HG02840 (cell line): ENCODE results near the gene SYNE2.
"Not testable (repeated sequence)": the region's sequence is repeated elsewhere in the genome, so short reads cannot be mapped to it uniquely, and the experiment has no call there.

ENCODE experiments used
- ATAC-seq: cut with Tn5 transposase; IDR thresholded peaks from one replicate; pipeline ENCODE4 v1.9.1; 2021; ENCODE audit warnings: mild to moderate bottlenecking, moderate library complexity, moderate number of reproducible peaks; ENCODE audit not compliant: unreplicated experiment, low FRiP score

Gene SYNE2

DNA sequence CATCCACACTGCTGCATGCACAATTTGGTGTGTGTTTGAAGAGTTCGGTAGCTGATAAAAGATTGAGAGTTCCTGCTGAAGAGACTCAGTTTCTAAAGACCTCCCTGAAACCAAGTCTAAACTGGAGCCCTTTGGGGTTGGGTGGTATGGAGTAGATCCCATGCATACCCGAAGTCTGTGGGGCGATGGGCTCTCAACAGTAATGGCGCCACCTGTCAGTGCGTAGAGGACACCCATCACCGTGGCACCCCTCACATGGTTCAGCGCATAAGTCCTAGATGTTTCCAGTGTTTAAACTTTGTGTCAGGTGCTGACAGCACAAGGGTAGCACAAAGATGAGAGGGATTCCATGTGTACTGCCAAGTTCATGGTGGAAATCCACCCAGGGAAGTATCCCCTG is 355.5 kb downstream of the SYNE2 start:
- ATAC-seq: no peak

GRCh38 chr14:64208981-64209380 is 356.2 kb downstream of the SYNE2 start:
- no peak for ATAC-seq

GRCh38 chr14:64209444-64210131 is 356.8 kb downstream of the SYNE2 start:
- no peak for ATAC-seq

DNA sequence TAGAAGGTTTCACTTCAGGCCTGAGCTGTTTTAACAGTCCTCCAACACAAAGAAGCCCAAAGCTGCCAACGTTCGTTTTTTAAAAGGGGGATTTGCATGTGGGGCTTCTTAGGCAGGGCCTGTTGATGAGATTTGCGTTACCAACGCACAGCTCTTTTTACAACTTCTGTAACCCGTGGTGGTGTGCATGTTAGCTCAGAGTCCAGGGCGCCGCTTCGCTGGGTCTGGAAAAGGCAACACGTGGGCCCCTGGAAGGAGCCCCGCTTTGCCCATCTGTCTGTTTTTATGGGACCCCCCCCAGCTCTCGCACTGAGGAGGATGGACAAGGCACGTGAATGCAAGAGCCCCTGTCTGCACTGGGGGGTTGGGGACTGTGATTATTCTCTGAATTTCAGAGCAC is 357.4 kb downstream of the SYNE2 start:
- ATAC-seq: no peak

DNA sequence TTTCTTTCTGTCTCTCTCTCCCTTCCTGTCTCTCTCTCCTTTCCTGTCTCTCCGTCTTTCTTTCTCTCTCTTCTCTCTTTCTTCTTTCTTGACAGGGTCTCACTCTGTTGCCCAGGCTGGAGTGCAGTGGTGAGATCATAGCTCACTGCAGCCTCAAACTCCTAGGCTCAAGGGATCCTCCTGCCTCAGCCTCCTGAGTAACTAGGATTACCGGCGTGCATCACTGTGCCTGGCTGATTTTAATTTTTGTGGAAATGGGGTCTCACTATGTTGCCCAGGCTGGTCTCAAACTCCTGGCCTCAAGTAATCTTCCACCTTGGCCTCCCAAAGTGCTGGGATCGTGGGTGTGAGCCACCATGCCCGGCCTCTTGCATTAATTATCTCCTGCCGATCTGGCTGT is 358.1 kb downstream of the SYNE2 start:
- not testable (repeated sequence) for ATAC-seq

DNA sequence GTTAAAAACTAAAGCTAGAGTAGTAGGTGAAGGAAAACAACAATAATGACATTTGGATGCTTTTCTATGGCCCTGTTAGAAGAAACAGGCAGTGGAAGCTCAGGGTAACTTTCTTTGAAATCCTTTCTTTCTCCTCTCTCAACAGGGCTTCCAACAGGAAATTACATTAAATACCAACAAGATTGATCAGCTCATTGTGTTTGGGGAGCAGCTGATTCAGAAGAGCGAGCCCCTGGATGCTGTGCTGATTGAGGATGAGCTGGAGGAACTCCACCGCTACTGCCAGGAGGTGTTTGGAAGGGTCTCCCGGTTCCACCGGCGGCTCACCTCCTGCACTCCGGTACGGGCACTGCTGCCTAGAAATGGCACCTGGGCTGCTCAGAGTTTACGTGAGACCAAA is 359.9 kb downstream of the SYNE2 start:
- no peak for ATAC-seq

- no peak for ATAC-seq
Measured at GRCh38 chr14:64213086-64213485, 360.3 kb downstream of the SYNE2 start.

DNA sequence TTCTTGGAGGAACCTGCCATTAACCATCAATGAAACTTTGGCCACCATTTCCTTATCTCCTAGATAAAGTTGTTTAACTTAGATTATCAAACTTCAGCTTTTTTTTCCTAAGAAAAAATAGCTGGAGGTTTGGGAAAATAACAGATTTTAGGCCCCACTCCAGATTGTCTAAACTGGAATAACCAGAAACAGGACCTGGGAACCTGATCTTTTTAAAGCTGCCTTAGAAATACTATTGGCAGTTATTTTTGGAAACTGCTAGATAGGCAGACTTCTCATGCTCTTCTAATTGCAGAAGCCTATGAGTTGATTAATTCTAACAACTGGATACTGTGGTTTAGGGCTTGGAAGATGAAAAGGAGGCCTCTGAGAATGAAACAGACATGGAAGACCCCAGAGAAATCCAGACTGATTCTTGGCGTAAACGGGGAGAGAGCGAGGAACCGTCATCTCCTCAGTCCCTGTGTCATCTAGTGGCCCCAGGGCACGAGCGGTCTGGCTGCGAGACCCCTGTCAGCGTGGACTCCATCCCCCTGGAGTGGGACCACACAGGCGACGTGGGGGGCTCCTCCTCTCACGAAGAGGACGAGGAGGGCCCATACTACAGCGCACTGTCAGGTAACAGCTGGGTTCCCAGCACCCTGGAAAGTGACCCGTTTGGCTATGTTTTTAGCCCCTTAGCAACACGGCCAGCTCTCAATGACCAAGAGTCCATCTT is 361.2 kb downstream of the SYNE2 start:
- ATAC-seq: no peak

- no peak for ATAC-seq
Measured at GRCh38 chr14:64215274-64215673, 362.5 kb downstream of the SYNE2 start.

DNA sequence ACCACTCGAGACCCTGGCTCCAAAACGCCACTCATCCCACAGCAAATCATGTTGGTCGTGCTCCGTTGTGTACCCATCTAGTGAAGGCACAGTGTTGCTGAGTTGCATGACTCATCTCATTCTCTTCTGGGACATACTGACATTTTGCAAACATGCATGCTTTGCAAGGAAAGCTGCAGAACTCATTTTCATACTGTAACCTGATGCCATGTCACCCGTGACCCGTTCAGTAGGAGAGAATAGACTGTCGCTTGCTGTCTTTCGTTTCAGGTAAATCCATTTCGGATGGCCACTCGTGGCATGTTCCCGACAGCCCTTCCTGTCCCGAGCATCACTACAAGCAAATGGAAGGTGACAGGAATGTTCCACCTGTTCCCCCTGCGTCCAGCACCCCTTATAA is 363.2 kb downstream of the SYNE2 start:
- ATAC-seq: no peak

- ATAC-seq: no peak
Measured at GRCh38 chr14:64217308-64217707, 364.5 kb downstream of the SYNE2 start.

DNA sequence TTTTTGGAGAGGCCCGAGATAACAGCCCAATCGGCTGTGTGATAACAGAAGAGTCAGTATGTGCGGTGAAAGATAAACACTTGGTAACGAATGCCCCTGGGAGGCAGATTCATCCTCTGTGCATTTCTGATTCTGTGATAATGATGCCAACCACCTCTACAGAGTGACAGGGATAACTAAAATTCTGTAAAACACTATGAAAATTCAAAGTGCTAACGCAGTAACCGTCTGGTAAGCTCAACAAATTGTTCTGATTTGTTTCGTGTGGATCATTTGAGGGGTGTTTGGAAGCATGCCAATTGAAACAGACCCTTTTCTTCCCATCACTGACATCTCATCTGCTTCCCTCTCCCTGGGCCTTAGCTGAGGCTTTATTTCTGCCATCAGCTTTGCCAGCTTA is 365.0 kb downstream of the SYNE2 start:
- no peak for ATAC-seq

GRCh38 chr14:64218344-64219240 is 365.8 kb downstream of the SYNE2 start:
- ATAC-seq: no peak

- ATAC-seq: no peak
Measured at GRCh38 chr14:64220056-64220455, 367.3 kb downstream of the SYNE2 start.

- ATAC-seq: no peak
Measured at GRCh38 chr14:64220466-64220865, 367.7 kb downstream of the SYNE2 start.

GRCh38 chr14:64221391-64222003 is 368.7 kb downstream of the SYNE2 start:
- no peak for ATAC-seq

DNA sequence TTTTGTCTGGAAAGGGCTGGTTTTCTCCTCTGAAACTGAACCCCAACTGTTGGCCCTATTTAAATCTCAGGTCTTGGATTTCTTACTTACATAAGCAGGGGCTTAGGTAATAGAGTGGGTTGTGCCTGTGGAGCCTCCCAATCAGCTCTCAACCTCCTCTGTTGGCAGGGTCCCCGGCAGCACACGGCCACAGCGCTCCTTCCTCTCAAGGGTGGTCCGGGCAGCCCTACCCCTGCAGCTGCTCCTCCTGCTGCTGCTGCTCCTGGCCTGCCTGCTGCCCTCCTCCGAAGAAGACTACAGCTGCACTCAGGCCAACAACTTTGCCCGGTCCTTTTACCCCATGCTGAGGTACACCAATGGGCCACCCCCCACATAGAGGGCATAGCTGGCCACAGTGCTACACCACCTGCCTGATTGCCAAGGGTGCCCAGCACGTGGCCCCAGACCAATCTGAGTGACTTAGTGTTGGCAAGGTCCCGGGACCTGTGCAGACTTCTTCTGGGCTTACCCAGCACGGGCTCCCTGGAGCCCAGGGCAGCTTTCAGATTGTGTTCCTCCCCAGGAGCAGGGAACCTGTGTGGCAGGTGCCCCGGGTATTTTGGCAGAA is 372.4 kb downstream of the SYNE2 start:
- no peak for ATAC-seq

DNA sequence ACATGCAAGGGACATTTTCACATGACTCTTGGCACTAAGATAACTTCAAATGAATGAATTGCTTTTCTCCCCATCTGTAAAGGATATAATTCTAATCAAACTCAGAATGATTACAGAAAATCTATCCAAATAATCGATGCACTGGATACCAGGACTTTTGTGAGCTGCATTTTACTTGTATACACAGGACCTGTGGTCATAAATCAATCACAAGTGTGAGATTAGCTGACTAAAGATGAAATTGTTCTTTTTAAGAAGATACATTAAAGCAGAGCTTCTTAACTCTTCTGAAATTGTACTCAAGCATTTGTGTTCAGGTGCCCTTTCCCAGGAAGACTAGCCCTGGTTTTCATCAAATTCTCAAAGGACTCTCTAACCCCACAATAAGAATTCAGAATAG is 375.1 kb downstream of the SYNE2 start:
- ATAC-seq: no peak

DNA sequence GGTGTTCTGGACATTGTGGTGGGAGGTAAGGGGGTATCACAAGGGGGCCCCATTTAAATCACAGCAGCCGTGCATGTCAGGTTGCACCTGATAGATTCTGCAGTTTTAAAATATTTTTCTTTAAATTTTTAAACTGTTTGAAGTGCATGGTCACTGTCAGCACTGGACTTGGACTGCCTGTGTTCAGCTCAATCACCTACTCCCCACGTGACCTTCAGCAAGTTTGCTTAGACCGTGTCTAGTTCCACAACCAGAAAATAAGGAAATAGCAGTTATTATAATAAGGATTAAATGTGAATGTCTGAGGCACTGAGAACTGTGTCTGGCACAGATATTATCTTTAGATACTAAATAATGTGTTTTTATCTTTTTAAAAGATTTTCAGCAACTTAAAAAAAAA is 376.7 kb downstream of the SYNE2 start:
- ATAC-seq: no peak

DNA sequence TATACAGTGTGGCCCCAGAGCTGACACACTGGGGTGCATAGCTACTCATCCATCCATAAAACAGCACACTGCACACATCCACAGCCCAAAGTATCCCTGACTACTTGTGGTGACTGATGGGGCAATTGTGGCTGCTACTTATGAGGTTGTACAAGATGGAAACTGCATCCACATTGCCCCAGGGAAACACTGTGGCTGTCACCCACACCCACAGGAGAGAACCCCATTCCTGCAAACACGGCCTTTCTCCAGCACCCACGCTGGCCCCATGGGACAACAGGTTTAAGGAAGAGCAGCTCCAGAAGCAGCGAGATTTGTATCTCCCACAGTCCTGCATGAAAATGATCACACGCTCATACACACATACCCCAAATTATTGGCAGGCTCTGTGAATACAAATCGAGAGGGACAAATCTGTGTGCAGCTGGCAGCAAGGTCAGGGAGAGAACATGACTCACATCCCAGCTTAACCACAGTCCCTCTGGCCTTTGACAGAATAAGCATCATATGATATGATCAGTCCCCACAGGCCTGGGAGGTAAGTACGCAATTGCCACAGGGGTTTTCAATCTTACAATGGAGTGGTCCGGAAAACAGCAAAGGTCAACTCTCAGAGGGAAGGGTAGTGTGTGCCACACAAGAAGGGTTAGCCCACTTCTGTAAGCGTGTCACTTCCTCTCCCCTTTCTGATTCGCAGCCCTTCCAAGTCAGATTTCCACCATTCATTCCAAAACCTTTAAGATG is 379.5 kb downstream of the SYNE2 start:
- ATAC-seq: no peak
